ENCODE results near the gene EFNB2. TPM values are rescaled to one million over a fixed set of nuclear protein-coding genes. Genes with fewer than 3 reads are reported as not detected.

The EFNB2 gene
- total and polyA plus RNA-seq, 2 of the 13 experiments (the other 11 are each of a cell fraction or from before 2014, with no cell fraction given): 0.11 to 0.20 TPM

GRCh38 chr13:106568299-106569003 lies 33.0 kb upstream of the EFNB2 start (continued):
- TF ChIP-seq, protein P1, sequence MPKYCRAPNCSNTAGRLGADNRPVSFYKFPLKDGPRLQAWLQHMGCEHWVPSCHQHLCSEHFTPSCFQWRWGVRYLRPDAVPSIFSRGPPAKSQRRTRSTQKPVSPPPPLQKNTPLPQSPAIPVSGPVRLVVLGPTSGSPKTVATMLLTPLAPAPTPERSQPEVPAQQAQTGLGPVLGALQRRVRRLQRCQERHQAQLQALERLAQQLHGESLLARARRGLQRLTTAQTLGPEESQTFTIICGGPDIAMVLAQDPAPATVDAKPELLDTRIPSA (CRISPR knock-in tag; IDR thresholded peaks at IDR 0.05; ENCODE audit: borderline replicate concordance): no peak
- TF ChIP-seq ZNF281 (CRISPR knock-in tag; IDR thresholded peaks at IDR 0.05; ENCODE audit: borderline replicate concordance) (no peak), RBAK (CRISPR knock-in tag; IDR thresholded peaks at IDR 0.05) (no peak), NR2F6 (IDR thresholded peaks at IDR 0.05) (no peak; the same call in 1 of the 2 replicates), NR2F6 (CRISPR knock-in tag; IDR thresholded peaks at IDR 0.05) (peak; percentile 39; the same call in 1 of the 2 replicates), PHF21A (CRISPR knock-in tag; IDR thresholded peaks at IDR 0.05) (peak; percentile 35; the same call in 1 of the 2 replicates), ZNF879 (CRISPR knock-in tag; IDR thresholded peaks at IDR 0.05) (0 out of 2 replicates have a peak, but pooled peaks have one; percentile 16), KDM2A (CRISPR knock-in tag; IDR thresholded peaks at IDR 0.05; ENCODE audit: borderline replicate concordance, low read depth) (no peak), JUND (CRISPR knock-in tag; IDR thresholded peaks at IDR 0.05) (no peak), E2F5 (CRISPR knock-in tag; conservative IDR thresholded peaks at IDR 0.05) (no peak), ZNF709 (CRISPR knock-in tag; IDR thresholded peaks at IDR 0.05) (no peak), SAP130 (CRISPR knock-in tag; IDR thresholded peaks at IDR 0.05; ENCODE audit: low read depth) (peak; percentile 6; the same call in 1 of the 2 replicates)
- TF ChIP-seq, protein P2, sequence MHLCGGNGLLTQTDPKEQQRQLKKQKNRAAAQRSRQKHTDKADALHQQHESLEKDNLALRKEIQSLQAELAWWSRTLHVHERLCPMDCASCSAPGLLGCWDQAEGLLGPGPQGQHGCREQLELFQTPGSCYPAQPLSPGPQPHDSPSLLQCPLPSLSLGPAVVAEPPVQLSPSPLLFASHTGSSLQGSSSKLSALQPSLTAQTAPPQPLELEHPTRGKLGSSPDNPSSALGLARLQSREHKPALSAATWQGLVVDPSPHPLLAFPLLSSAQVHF (CRISPR knock-in tag; IDR thresholded peaks at IDR 0.05): no peak
- TF ChIP-seq, protein P3, sequence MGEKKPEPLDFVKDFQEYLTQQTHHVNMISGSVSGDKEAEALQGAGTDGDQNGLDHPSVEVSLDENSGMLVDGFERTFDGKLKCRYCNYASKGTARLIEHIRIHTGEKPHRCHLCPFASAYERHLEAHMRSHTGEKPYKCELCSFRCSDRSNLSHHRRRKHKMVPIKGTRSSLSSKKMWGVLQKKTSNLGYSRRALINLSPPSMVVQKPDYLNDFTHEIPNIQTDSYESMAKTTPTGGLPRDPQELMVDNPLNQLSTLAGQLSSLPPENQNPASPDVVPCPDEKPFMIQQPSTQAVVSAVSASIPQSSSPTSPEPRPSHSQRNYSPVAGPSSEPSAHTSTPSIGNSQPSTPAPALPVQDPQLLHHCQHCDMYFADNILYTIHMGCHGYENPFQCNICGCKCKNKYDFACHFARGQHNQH (CRISPR knock-in tag; IDR thresholded peaks at IDR 0.05): 0 out of 2 replicates have a peak, but pooled peaks have one; percentile 3
- TF ChIP-seq, protein P4, sequence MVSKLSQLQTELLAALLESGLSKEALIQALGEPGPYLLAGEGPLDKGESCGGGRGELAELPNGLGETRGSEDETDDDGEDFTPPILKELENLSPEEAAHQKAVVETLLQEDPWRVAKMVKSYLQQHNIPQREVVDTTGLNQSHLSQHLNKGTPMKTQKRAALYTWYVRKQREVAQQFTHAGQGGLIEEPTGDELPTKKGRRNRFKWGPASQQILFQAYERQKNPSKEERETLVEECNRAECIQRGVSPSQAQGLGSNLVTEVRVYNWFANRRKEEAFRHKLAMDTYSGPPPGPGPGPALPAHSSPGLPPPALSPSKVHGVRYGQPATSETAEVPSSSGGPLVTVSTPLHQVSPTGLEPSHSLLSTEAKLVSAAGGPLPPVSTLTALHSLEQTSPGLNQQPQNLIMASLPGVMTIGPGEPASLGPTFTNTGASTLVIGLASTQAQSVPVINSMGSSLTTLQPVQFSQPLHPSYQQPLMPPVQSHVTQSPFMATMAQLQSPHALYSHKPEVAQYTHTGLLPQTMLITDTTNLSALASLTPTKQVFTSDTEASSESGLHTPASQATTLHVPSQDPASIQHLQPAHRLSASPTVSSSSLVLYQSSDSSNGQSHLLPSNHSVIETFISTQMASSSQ (IDR thresholded peaks at IDR 0.05; ENCODE audit: low read depth): no peak
- TF ChIP-seq, protein P4 (CRISPR knock-in tag; IDR thresholded peaks at IDR 0.05; ENCODE audit: borderline replicate concordance): 0 out of 2 replicates have a peak, but pooled peaks have one; percentile 11
